NOMO-1 treated with DMSO at 0.1 percent for 48 hours (cell line): ENCODE measurements around the gene UNC5A.

Source experiments
- DNase-seq: peaks from one replicate; lab custom pipeline; 2025; ENCODE audit not compliant: unreplicated experiment; lab: John Stamatoyannopoulos, UW

UNC5A gene

GRCh38 chr5:176799488-176799887, 10.9 kb upstream of the UNC5A start:
- DNase-seq: no peak

GRCh38 chr5:176800024-176800423, 10.3 kb upstream of the UNC5A start:
- no peak for DNase-seq

GRCh38 chr5:176802116-176802784, 8.1 kb upstream of the UNC5A start:
- DNase-seq: no peak

GRCh38 chr5:176803068-176803942, 7.1 kb upstream of the UNC5A start:
- no peak for DNase-seq

GRCh38 chr5:176803943-176804498, 6.3 kb upstream of the UNC5A start:
- peak; percentile 17 for DNase-seq

GRCh38 chr5:176806137-176806536, 4.2 kb upstream of the UNC5A start:
- no peak for DNase-seq

- DNase-seq: no peak
These were observed 747 bp upstream of the UNC5A start for GRCh38 chr5:176809544-176810080.

GRCh38 chr5:176810687-176811501, 535 bp downstream of the UNC5A start:
- no peak for DNase-seq

- peak; percentile 12 for DNase-seq
These were observed 2.2 kb downstream of the UNC5A start for GRCh38 chr5:176812269-176813259.

GRCh38 chr5:176813587-176814312, 3.4 kb downstream of the UNC5A start:
- no peak for DNase-seq

- DNase-seq: no peak
These were observed 3.9 kb downstream of the UNC5A start for GRCh38 chr5:176814313-176814685.

GRCh38 chr5:176814836-176815438, 4.6 kb downstream of the UNC5A start:
- DNase-seq: no peak

GRCh38 chr5:176816043-176816745, 5.8 kb downstream of the UNC5A start:
- DNase-seq: no peak

- no peak for DNase-seq
These were observed 6.5 kb downstream of the UNC5A start for GRCh38 chr5:176816791-176817347.

GRCh38 chr5:176817369-176817840, 7.0 kb downstream of the UNC5A start:
- DNase-seq: no peak

- DNase-seq: no peak
These were observed 7.5 kb downstream of the UNC5A start for GRCh38 chr5:176817841-176818377.

- no peak for DNase-seq
These were observed 8.2 kb downstream of the UNC5A start for GRCh38 chr5:176818391-176819098.
